ENCODE data around the gene APOL4.
A peak's percentile ranks its signal among the peaks of the same experiment; 100 is the strongest.
"Not testable (repeated sequence)": the region's sequence is repeated elsewhere in the genome, so short reads cannot be mapped to it uniquely, and the experiment has no call there.

APOL4 gene

GRCh38 chr22:36180928-36181327, 20.7 kb downstream of the APOL4 start:
- no peak for DNase-seq

- DNase-seq: peak; percentile 19 to 77
Observed at GRCh38 chr22:36180038-36180880, 21.4 kb downstream of the APOL4 start.

- DNase-seq: no peak
Observed at GRCh38 chr22:36177160-36177559, 24.4 kb downstream of the APOL4 start.

DNA sequence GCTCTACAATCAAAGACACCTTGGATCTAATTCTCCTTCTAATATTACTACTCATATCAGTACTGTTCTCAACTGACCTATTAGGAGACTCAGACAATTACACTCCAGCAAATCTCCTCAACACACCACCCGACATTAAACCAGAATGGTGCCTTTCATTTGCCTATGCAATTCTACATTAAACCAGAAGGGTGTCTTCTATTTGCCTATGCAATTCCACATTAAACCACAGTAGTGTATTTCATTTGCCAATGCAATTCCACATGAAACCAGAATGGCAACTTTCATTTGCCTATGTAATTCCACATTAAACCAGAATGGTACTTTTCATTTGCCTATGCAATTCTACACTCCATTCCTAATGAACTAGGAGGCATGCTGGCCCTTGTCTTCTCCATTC, 25.7 kb downstream of the APOL4 start:
- peak; percentile 90 to 93 for DNase-seq

- no peak for DNase-seq
Observed at GRCh38 chr22:36171941-36172340, 29.7 kb downstream of the APOL4 start.

GRCh38 chr22:36166518-36167220, 34.9 kb downstream of the APOL4 start:
- DNase-seq: no peak

DNA sequence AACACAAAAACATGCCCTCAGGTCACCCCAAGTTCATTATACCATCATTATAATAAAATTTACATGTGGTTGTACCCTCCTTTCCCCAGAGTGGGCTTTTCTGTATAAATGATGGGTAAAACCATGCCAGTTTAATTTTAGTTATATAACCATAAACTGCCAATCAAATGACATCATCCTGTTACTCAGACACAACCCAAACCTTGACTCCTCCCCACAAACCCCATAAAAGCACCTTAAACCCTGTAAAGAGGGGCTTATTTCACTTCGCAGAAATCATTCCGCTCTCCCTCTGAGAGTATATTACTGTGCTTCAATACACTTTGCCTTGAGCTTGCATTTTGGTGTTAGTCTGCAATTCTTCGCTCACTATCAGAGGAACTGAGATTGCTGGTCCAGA, 35.5 kb downstream of the APOL4 start:
- no peak for DNase-seq

- no peak for DNase-seq
Observed at GRCh38 chr22:36165141-36165540, 36.5 kb downstream of the APOL4 start.

- DNase-seq: no peak
Observed at GRCh38 chr22:36164621-36165020, 37.0 kb downstream of the APOL4 start.

DNA sequence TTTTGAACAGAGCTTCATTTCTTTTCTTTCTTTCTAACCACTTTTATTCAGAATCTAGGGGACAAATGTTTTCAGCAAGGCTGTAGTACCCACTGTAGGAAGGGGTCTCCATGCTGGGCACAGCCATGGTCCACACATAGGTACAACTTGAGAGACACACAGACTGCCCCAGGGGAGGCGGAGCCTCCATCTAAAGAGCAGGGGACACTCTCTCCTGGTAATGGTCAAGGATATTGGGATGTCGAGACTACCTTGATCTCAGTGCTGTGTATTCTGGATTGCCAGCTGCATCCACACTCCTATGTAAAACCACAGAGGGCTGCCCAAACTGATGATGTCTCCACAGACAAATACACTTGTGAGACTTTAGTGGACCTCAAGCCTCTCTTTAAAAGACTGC, 38.1 kb downstream of the APOL4 start:
- DNase-seq: no peak

GRCh38 chr22:36162127-36163034, 39.2 kb downstream of the APOL4 start:
- no peak for DNase-seq

DNA sequence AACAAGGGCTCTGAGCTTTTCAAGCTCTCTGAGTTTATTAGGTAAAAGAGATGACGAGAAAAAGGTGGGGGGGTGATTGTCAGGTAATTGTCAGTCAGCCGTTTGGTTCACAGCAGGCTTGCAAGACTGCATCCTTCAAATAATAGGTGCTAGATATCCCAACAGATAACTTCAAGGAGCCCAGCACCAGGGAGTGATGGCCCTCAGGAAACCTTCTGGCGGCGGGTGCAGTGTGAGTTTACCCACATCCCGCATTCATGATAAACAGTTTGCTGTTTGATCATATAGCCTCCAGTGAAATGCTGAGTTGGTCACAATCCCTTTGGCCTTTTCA, 39.8 kb downstream of the APOL4 start:
- DNase-seq: not testable (repeated sequence)

GRCh38 chr22:36160499-36160942, 41.1 kb downstream of the APOL4 start, which contains the start of gene APOL3:
TSS of gene APOL3 (minus strand) at chr22:36160755. CDS start at chr22:36149055, 11,700 bp downstream.
- DNase-seq: no peak

GRCh38 chr22:36156515-36157419, 44.8 kb downstream of the APOL4 start:
- DNase-seq: no peak

DNA sequence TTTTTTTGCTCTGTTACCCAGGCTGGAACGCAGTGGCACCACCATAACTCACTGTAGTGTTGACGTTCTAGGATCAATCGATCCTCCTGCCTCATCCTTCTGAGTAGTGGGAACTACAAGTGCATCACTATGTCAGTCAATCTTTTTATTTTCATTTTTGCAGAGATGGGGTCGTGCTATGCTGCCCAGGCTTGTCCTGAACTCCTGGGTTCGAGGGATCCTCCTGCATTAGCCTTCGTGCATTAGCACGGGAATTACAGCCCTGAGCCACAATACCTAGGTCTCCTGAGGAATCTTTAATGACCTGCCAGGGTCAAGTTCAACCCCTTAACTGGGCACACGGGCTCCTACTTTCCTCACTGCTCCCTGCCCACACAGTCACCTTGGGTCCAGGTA, 45.5 kb downstream of the APOL4 start:
- no peak for DNase-seq

GRCh38 chr22:36155702-36156101, 45.9 kb downstream of the APOL4 start:
- DNase-seq: no peak

DNA sequence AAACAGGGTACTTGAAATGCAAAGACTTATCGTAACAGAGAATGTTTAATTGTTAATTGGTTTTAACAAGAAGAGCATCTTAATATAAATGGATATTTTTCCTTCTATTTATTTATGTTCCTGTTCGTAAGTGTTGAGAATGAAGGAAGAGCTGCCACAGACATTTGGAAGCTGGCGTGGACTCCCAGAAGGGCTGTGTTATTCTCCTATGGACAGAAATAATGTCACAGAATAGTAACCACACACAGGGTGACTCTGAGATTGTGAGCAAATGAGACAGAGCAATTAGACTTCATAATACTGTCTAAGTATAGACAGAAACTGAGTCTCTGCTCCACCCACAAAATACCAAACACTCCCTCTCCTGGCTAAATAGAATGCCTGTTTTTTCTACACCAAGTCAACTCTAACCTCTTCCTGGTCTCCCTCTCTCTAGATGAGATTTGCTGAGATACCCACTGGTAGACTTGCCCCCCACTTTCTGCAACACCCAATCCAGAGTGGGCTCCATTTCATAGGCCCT, 47.1 kb downstream of the APOL4 start:
- no peak for DNase-seq

DNA sequence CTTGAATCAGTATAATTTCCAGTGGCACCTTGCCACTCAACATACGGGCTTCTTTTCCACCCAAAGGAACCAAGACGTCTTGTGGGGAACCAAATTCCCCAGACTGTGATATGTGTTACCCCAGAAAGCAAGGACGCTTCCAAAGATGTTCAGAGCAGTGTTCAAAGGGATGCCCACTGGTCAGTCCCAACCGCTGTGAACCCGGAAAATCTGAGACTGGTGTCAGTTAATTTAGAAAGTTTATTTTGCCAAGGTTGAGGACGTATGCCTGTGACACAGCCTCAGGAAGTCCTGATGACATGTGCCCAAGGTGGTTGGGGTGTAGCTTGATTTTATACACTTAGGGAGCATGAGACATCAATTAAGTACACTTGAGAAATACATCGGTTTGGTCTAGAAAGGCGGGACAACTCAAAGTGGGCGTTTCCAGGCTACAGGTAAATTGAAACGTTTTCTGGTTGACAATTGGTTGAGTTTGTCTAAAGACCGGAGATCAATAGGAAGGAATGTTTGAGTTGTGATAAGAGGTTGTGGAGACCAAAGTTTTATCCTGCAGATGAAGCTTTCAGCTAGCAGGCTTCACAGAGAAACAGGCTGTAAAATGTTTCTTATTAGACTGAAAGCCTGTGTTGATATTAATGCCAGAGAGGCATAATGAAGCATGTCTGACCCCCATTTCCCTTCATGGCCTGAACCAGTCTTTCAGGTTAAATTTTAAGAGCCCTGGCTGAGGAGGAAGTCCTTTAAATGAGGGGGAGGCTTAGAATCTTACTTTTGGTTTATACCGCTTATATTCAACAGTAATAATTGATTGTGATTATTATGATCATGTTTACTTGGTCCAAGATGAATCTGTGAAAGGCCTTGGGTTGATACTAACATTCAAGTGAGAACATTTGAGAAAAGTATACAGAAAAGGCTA, 47.8 kb downstream of the APOL4 start:
- no peak for DNase-seq

- not testable (repeated sequence) for DNase-seq
Observed at GRCh38 chr22:36152821-36153220, 48.8 kb downstream of the APOL4 start.

GRCh38 chr22:36152088-36152487, 49.5 kb downstream of the APOL4 start:
- DNase-seq: no peak
